ENCODE measurements around the gene ASCC2. TPM values are rescaled to one million over a fixed set of nuclear protein-coding genes. Genes with fewer than 3 reads are reported as not detected.

ASCC2 gene
- total and polyA plus RNA-seq, 4 donors, result 34.6 to 43.7 (median 38.7) TPM

- TF ChIP-seq NR2F2 (IDR thresholded peaks at IDR 0.05) (no peak), ZBTB33 (IDR thresholded peaks at IDR 0.05) (no peak), MAX (IDR thresholded peaks at IDR 0.05) (no peak), FOXA2 (IDR thresholded peaks at IDR 0.05) (no peak), JUND (IDR thresholded peaks at IDR 0.05) (no peak), GABPA (IDR thresholded peaks at IDR 0.05 in 1 of 2, conservative IDR thresholded peaks at IDR 0.05 in 1 of 2) (no peak), EGR1 (IDR thresholded peaks at IDR 0.05; ENCODE audit: low read depth in 2 of 2) (no peak), REST (IDR thresholded peaks at IDR 0.05) (no peak), TAF1 (conservative IDR thresholded peaks at IDR 0.05) (no peak), HNF4A (conservative IDR thresholded peaks at IDR 0.05) (no peak), ATF3 (IDR thresholded peaks at IDR 0.05) (no peak), YY1 (IDR thresholded peaks at IDR 0.05) (no peak), RAD21 (IDR thresholded peaks at IDR 0.05) (no peak), FOXA1 (IDR thresholded peaks at IDR 0.05) (no peak), HNF4G (IDR thresholded peaks at IDR 0.05) (no peak), CTCF (IDR thresholded peaks at IDR 0.05; ENCODE audit: low read depth, low read length, missing input control) (no peak), RXRA (IDR thresholded peaks at IDR 0.05) (no peak), SP1 (IDR thresholded peaks at IDR 0.05) (no peak)
- peaks cover 20 to 82% (median 78%) of the 10 kb centered on the region in 4 donors for H3K4me1 ChIP-seq (ENCODE audit: control insufficient read depth in 4 of 4, insufficient read depth in 4 of 4, low read length in 3 of 4)
- 79% methylated on average over 6 of the region's 6 CpGs for WGBS
- no peak overlapping the region for H3K27ac ChIP-seq (ENCODE audit: low read depth in 1 of 2, low read length in 2 of 2)
- H3K9ac ChIP-seq (ENCODE audit: low read depth in 1 of 2, low read length in 2 of 2), result no peak overlapping the region
- DNase-seq (ENCODE audit: low spot score), result no peak
- H3K36me3 ChIP-seq (ENCODE audit: control insufficient read depth in 4 of 4, insufficient read depth in 3 of 4, low read depth in 1 of 4, low read length in 3 of 4), result peaks cover 0 to 16% (median 10%) of the 10 kb centered on the region in 4 donors
- no peaks in the 10 kb centered on the region for H3K27me3 ChIP-seq (ENCODE audit: control insufficient read depth in 4 of 4, insufficient read depth in 4 of 4, low read length in 3 of 4)
- no peaks in the 10 kb centered on the region for H3K9me3 ChIP-seq (ENCODE audit: control insufficient read depth in 4 of 4, low read length in 3 of 4)
- H3K4me3 ChIP-seq (ENCODE audit: low read depth in 1 of 3, low read length in 3 of 3), result no peak overlapping the region
Observed at GRCh38 chr22:29816539-29816938, 21.5 kb downstream of the ASCC2 start.
